ENCODE measurements around the gene CYP2C18. TPM values are rescaled to one million over a fixed set of nuclear protein-coding genes. Genes with fewer than 3 reads are reported as not detected.

CYP2C18 gene
- total RNA-seq, 2 donors from 2014 or later: not detected

- DNase-seq (ENCODE audit: low spot score): no peak
- TF ChIP-seq CTCF (IDR thresholded peaks at IDR 0.05): no peak
- Histone ChIP-seq H3K4me1 (no peaks in the 10 kb centered on the region), H3K27ac (no peak overlapping the region), H3K27me3 (no peaks in the 10 kb centered on the region), H3K36me3 (no peaks in the 10 kb centered on the region), H3K4me3 (no peak overlapping the region), H3K9me3 (no peaks in the 10 kb centered on the region)
Observed at GRCh38 chr10:94785211-94785610, 101.7 kb downstream of the CYP2C18 start.

Other genes starting within 250 kb of the CYP2C18 start
- gene HELLS, start 137.9 kb upstream of the CYP2C18 start, total RNA-seq: 1 to 10 TPM in 1 of 2 donors, under 1 TPM in 1; 0.55 to 2.3 TPM
- not detected for gene CYP2C19, start 79.0 kb downstream of the CYP2C18 start, total RNA-seq